Measurements from ENCODE around the gene ZNF668.
"Not testable (repeated sequence)": the region's sequence is repeated elsewhere in the genome, so short reads cannot be mapped to it uniquely, and the experiment has no call there.

The ZNF668 gene

DNA sequence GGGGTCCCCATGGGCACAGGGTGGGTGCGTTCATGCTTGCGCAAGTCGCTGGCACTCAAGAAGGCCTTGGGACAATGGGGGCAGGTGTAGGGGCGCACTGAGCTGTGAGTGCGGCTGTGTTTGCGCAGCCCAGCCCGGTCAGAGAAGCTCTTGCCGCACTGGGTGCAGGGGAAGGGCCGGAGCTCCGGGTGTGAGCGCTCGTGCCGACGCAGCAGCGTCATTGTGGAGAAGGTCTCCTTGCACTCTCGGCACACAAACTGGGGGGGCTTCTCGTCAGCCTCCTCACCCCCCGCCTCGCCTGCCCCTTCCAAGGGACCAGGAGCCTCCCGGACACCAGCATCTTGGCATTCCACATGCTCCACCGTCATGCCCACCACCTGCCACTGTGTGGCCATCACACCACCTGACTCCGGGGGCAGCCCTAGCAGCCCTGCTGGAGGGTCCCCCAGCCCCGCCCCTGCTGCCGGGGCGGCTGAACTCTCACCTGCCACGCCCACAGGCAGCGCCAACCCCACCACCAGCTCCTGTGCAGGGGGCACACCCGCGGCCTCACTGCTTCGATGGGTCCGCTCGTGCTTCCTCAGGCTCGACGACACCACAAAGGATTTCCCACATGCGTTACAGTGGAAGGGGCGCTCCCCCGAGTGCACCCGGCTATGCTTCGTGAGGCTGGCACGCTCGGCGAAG is 12.8 kb downstream of the ZNF668 start:
- DNase-seq (ENCODE audit: low read depth in 2 of 2): no peak

DNA sequence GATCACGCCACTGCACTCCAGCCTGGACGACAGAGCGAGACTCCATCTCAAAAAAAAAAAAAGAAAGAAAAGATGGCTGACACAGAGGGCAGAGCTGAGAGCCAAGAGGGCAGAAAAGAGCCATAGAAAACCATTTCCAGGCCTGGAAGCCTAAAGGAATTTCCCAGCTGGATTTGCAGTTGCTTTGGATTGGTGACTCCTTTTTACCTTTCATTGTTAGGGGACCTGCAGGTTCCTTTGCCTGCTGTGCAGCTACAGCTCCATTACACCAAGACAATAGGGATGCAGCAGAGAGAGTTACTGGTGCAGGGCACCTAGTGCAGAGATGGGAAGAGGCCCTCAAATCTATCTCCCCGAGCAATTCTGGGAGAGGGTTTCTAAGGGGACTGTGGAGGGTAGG is 18.4 kb downstream of the ZNF668 start:
- no peak for DNase-seq (ENCODE audit: low read depth in 2 of 2)

DNA sequence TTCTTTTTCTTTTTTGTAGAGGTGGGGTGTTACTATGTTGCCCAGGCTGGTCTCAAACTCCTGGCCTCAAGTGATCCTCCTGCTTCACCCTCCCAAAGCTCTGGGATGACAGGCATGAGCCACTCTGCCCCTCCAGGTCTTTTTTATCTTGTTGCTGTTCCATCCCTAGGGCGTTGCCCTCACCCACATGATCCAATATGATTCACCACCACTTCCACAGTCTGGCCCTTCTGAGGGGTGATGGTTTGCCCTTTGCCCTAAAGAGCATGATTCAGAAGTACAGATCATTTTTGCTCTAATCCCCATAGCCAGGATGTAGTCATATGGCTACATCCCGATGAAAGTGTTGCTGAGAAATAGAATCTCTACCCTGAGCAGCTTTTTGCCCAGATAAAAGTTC is 21.9 kb downstream of the ZNF668 start:
- DNase-seq (ENCODE audit: low read depth in 2 of 2): no peak

DNA sequence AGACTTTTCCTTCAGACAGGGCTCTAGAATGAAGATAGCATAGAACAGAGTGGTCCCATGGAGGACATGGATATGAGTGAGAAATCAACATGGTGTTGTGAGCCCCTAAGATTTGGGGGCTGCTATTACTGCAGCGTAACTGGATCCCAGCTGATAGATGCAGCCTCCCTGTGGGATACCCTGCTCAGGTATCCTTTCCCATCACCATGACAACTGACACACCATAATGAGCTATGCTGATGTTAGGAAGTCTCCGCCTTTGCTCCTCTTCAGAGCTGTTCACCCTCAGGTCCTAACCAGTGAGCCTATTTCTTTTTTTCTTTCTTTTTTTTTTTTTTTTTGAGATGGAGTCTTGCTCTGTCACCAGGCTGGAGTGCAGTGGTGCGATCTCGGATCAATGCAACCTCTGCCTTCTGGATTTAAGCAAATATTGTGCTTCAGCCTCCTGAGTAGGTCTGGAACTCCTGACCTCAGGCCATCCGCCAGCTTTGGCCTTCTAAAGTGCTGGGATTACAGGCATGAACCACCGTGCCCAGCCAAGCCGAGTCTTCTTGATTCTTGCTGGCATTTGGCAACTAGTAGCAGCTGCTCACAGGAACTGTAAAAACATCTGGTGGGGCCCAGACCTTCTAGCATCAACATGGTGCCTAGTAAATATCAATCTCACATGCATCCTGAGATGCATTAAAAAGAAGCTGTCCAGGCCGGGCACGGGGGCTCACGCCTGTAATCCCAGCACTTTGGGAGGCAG is 23.6 kb downstream of the ZNF668 start:
- no peak for DNase-seq (ENCODE audit: low read depth in 2 of 2)

DNA sequence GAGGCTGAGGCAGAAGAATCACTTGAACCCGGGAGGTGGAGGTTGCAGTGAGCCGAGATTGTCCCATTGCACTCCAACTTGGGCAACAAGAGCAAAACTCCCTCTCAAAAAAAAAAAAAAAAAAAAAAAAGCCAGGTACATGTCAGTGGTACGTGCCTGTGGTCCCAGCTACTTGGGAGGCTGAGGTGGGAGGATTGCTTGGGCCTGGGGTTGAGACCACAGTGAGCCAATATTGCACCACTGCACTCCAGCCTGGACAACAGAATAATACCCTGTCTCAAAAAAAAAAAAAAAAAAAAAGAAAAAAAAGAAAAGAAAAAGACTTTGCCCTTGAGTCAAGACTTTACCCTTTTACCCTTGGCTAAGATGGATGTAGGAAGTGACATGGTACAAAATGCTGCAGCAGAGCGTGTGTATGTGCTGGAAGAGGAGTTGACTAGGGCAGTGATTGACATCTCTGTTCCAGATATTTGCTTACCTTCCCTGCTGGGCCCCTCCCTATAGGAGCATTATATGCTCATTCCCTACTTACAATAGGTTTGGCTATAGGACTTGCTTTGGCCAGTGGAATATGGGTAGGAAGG is 30.1 kb downstream of the ZNF668 start:
- no peak for DNase-seq (ENCODE audit: low read depth in 2 of 2)

DNA sequence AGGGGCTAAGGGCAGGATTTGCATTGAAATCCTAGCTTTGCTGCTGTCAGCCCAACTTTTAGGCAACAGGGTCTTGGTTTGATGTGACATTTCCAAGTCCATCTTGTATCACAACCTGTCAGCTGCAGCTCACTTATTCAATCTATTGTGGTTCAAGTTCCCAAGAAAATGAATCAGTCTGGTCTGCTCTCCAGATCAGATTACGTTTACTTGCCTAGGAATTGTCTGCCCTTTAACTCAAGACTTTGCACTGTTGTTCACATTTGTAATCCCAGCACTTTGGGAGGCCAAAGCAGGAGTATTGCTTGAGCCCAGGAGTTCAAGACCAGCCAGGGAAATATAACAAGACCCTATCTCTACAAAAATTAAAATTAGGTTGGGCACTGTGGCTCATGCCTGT is 30.7 kb downstream of the ZNF668 start:
- no peak for DNase-seq (ENCODE audit: low read depth in 2 of 2)

DNA sequence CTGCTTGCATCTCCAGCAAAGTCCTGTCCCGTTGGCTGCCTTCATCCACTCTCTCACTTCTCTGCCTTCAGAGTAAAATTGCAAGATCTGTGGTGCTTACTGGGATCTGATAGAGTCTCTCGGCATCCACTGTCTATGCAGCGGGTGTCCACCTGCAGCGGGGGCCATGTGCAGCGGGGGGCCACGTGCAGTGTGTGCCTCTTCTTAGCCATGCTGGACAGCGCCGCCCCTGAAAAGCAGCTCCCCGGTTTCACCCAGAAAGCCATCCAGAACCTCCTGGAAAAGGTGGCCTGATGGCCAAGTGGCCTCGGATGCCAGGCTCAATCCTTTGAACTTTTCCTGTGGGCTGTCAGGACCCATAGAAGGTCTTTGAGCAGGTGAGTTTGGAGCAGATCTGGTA is 31.2 kb downstream of the ZNF668 start:
- DNase-seq (ENCODE audit: low read depth in 2 of 2): no peak

DNA sequence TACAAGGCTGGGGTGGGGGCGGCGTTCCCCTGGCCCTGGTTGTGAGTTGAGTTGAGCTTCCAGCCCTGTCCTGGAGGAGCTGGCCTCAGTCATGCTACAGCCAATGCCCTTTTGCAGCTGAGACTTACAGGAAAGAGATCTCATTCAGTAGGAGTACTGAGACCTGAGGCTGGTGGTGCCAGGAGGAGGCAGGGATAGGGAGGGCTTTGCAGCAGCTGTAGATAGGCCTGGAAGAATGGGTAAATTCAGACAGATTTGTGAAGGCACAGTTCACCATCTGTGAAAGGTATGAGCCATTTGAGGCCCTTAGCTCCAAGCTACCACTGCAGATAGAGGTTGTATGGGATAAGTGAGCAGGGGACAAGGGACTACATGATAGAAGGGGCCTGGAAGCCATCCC is 35.0 kb downstream of the ZNF668 start:
- DNase-seq (ENCODE audit: low read depth in 2 of 2): no peak

DNA sequence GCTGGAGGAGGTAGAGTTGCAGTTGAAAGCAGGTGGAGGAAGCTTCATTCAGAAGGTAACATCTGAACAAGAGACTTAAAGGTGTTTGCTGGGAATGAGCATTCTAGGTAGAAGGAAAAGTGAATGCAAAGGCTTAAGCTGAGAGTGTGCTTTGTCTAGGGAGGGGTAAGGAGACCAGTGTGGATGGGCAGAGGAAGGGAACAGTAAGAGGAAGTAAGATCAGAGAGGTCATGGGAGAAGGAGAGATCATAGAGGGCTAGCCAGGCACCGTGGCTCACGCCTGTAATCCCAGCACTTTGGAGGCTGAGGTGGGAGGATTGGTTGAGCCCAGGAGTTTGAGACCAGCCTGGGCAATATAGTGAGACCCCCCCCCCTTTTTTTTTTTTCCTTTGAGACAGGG is 37.3 kb downstream of the ZNF668 start:
- no peak for DNase-seq (ENCODE audit: low read depth in 2 of 2)

DNA sequence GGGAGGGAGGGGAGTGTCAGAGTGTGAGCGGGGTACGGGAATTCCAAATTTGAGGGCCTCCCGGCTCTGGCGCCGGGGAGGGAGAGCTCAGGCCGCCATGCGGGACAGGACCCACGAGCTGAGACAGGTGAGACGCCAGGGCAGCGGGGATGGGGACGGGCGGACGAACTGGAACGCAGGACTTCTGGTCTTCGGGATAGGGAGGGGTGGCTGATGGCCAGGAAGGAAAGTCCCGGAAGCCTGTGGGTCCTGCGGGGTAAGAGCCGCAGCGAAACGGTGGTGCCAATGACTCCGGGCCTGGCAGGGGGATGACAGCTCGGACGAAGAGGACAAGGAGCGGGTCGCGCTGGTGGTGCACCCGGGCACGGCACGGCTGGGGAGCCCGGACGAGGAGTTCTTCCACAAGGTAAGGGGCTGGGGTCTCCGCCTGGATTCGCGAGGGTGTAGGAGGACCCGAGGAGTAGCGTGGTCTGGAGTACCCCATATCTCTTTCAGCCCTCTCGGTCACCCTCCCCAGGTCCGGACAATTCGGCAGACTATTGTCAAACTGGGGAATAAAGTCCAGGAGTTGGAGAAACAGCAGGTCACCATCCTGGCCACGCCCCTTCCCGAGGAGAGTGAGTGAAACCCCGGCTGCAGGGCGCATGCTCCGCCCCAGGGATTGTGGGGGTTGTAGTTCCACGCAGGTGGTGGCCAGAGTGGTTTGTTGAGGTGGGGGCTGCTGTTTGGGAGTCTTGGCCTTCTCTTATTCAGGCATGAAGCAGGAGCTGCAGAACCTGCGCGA is 40.1 kb downstream of the ZNF668 start:
- DNase-seq (ENCODE audit: low read depth in 2 of 2): peak; percentile 69 to 83

DNA sequence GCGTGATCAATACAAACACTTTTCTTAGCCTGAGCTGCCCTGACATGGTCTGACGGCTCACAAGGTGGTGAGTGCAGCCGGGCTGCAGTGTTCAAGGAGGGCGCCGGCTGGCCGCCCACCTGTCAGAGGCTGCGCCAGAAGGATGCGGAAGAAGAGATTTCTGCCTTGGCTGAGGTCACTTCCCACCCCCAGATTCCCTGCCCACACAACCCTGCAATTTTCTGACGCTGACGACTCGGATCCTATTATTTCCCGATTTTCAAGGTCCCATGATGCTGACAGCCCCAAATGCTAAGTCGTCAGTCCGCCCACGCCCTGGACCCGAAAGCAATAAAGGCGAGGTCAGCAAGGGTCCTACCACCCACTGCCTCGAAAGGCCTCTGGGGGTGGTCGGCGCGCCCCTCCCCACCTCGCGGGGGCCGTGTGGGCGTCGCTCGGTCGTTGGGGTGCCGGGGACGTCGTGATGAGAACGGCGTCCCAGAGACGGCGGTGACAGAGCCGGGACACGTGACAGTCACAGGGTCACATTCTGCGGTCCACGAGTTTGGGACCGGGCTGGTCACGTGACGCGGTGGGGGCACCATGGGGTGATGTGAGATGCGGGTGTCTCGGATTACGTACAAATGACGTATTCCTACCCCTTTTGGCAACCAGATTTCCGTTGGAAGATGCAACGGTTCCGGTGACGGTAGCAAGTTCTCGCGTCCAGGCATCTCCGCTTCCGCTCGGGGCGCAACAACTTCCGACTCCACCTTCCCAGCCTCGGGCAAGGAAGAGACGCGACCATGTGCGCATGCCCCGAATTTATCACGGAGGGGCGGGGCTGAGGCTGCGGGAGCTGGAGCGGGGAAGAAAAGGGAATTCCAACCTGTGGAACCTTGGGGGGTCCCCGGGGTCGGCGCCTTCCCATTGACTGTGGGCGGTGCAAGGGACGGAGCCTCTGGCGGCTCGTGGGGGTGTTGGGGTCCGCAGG is 41.0 kb downstream of the ZNF668 start, which contains the start of gene STX4:
Gene STX4 (plus strand): TSS at position 823 of the 973 bp plus-strand sequence. CDS start 248 bp downstream, outside the sequence.
- DNase-seq (ENCODE audit: low read depth in 2 of 2): peak; percentile 94 to 95

DNA sequence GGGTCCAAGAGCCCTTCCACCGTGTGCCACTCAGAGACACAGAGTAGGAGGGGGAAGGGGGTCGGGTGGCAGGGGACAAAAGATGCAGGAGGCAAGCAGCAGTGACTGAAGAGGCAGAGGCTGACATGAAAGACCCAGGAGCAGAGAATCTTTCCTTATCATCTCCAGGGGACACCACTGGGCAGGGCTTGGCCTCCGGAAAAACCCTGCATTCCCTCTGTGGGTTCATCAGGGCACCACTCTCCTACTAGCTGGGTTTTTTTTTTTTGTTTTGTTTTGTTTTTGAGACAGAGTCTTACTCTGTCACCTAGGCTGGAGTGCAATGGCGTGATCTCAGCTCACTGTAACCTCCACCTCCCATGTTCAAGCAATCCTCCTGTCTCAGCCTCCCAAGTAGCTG is 42.8 kb downstream of the ZNF668 start:
- no peak for DNase-seq (ENCODE audit: low read depth in 2 of 2)

DNA sequence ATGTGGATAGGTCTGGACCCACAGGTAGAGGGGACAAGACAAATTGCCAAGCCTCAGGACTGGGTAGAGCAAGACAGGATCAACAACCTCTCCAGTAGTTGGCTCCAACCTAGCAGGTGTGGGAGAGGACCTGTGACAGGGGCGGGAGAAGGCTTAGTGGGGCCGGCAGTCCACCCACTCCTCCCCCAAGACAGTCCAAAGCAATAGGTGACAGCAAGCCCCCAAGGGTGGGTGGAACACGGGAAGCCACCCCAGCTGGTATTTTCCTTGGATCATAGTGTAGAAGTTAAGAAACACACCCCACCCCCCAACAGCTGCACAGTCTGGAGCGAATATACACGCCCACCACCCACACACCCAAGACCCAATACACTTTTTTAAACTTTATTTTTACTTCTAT is 44.8 kb downstream of the ZNF668 start:
- no peak for DNase-seq (ENCODE audit: low read depth in 2 of 2)

DNA sequence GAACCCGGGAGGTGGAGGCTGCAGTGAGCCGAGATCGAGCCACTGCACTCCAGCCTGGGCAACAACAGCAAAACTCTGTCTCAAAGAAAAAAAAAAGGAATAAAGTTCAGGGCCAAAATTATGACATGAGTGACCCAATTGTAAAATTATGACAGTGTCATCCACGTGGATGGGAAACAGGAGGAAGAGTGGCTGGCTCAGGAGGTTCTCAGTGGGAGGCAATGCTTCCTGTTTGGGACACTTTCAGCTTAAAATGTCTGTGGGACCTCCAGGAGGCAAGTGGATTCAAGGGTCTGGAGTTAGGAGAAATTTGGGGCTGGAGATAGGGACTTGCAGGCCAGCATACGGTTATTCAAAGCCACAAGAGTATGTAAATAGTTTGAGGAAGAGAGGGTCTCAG is 48.7 kb downstream of the ZNF668 start:
- DNase-seq (ENCODE audit: low read depth in 2 of 2): no peak

DNA sequence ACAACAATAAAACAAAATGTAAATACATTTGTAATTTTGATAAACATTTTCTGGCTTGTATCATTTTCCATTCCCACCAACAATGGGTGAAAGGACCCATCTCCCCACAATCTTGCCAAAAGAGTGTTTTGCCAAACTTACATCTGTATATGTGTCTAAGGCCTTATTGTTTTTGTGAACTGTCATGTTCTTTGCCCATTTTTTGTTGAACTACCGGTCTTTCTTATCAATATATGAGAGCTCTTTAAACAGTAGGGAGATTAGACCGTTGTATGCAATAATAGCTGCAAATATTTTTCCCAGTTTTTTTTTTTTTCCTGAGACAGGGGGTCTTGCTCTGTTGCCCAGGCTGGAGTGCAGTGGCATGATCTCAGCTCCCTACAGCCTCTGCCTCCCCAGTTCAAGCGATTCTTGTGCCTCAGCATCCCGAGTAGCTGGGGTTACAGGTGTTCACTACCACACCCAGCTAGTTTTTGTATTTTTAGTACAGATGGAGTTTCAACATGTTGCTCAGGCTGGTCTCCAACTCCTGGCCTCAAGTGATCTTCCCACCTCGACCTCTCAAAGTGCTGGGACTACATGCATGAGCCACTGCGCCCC is 50.3 kb downstream of the ZNF668 start:
- DNase-seq (ENCODE audit: low read depth in 2 of 2): no peak

DNA sequence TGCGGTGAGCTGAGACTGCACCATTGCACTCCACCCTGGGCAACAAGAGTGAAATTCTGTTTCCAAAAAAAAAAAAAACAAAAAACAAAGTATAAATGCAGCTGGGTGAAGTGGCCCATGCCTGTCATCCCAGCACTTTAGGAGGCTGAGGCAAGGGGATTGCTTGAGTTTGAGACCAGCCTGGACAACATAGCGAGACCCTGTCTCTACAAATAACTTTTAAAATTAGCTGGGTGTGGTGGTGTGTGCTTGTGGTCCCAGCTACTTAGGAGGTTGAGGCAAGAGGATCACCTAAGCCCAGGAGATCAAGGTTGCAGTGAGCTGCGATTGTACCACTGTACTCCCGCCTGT is 50.8 kb downstream of the ZNF668 start:
- DNase-seq (ENCODE audit: low read depth in 2 of 2): no peak

DNA sequence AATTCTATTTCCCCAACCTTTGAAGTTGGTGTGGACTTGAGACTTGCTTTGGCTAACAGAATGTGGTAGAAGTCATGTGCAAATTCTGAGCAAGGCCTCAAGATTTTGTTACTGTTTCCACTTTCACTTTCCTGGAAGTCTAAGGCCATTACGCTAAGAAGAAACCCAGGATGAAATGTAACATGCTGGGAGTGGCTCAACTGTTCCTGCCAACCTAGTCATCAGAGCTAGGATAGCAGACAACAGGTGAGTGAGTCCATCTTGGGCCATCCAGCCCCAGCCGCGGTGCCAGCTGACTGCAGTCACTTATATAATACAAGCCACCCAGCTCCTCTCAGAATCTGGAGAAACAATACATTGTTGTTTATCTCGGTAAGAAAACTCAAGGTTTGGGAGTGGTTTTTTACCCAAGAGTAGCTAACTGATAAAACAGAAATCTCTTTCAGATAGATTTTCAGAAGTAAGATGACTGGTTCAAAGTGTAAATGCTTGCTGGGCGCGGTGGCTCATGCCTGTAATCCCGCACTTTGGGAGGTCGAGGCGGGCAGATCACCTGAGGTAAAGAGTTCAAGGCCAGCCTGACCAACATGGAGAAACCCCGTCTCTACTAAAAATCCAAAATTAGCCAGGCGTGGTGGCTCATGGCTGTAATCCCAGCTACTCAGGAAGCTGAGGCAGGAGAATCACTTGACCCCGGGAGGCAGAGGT is 51.3 kb downstream of the ZNF668 start:
- no peak for DNase-seq (ENCODE audit: low read depth in 2 of 2)

DNA sequence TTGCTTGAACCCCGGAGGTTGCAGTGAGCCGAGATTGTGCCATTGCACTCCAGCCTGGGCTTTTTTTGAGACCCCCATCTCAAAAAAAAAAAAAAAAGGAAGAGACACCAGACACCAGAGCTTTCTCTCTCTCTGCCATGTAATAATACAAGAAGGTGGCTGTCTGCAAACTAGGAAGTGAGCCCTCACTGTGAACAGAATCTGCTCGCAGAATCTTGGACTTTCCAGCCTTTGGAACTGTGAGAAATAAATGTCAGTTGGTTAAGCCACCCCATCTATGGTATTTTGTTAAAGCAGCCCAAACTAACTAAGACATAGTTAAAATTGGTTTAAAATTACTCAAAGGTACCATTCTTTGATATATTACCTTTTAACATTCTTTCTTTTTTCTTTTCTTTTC is 53.5 kb downstream of the ZNF668 start:
- no peak for DNase-seq (ENCODE audit: low read depth in 2 of 2)

DNA sequence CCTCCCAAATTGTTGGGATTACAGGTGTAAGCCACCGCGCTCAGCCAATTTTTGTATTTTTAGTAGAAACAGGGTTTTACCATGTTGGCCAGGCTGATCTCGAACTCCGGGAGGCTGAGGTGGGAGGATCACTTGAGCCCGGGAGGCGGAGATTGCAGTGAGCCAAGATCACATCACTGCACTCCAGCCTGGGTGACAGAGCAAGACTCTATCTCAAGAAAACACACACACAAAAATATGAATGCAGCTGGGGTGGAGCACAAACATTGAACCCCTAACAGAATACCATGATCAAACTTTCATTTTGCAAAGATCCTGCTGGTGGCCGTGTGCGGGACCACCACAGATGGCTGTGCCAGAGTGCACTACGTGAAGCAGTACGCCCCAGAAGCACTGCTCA is 56.3 kb downstream of the ZNF668 start:
- DNase-seq (ENCODE audit: low read depth in 2 of 2): not testable (repeated sequence)

DNA sequence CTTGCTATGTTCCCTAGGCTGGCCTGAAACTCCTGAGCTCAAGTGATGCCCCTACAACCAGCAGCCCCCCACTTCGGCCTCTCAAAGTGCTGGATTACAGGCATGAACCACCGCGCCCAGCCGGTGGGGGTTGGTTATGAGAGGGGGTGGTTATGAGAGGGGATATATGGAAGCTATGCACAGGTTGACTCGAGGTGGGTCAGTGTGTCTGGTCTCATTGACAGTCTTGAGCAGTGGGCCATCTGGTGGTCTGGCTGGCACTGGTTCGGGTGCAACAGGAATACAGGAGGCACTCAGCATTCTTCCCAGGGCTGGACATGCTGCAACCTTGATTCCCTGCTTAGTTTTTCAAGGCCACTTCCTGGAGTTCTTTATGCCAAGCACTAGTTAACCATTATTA is 58.0 kb downstream of the ZNF668 start:
- no peak for DNase-seq (ENCODE audit: low read depth in 2 of 2)

Data from stimulated activated CD8-positive, alpha-beta memory T cell treated with anti-CD3 and anti-CD28 coated beads, Interleukin-15, amount 100 ng/mL, for 4 hours (primary cell).